GM21515 (cell line): ENCODE data around the gene BACH1.
A peak's percentile ranks its signal among the peaks of the same experiment; 100 is the strongest.
"Not testable (repeated sequence)": the region's sequence is repeated elsewhere in the genome, so short reads cannot be mapped to it uniquely, and the experiment has no call there.

Experiments
- ATAC-seq: cut with Tn5 transposase; IDR thresholded peaks from one replicate; pipeline ENCODE4 v1.9.1; 2021; ENCODE audit not compliant: unreplicated experiment

The BACH1 gene

DNA sequence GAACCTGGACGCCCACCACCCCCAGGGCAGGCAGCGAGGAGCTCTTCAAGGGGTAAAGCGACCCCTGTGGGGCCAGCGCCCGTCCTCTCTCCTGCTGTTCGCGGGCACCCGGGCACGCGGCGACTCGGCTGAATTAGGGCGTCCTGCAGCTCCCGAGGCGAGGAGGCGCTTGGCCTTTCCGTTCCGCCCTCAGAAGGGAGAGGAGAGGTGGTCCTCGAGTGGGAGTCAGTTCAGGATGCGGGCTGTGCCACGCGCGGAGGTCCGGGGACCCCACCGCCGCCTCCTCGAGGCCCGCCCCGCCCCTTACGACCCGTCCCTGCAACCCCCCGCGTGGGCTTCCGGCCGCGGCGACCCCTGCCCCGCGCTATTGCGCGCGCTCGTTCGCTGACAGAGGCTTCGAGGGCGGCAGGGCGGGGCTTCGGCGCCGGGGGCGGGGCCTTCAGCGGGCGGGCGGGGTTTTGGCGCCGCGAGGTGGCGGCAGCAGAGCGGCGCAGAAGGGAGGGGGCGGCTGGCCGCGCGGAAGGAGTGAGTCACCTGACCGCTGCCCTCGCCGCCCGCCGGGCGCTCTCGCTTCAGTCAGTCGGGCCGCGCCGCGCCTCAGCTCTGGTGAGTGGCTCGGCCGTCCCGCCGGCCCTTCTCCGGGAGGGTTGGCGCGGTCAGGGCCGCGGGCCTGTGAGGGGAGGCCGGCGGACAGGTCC lies at the start of gene BACH1:
TSS of gene BACH1 (plus strand) at position 575 of the 698 bp plus-strand sequence. CDS start 22,359 bp downstream, outside the sequence.
- ATAC-seq: peak; percentile 53

DNA sequence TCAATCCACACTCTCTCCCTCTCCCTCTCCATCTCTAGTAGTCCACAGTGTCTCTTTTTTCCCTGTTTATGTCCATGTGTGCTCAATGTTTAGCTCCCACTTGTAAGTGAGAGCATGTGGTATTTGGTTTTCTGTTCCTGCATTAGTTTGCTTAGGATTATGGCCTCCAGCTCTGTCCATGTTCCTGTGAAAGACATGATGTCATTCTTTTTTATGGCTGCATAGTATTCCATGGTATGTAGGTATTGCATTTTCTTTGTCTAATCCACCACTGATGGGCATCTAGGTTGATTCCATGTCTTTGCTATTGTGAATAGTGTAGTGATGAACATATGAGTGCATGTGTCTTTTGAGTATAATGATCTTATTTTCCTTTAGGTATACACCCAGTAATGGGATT lies 49.4 kb upstream of the BACH1 start:
- ATAC-seq: not testable (repeated sequence)

DNA sequence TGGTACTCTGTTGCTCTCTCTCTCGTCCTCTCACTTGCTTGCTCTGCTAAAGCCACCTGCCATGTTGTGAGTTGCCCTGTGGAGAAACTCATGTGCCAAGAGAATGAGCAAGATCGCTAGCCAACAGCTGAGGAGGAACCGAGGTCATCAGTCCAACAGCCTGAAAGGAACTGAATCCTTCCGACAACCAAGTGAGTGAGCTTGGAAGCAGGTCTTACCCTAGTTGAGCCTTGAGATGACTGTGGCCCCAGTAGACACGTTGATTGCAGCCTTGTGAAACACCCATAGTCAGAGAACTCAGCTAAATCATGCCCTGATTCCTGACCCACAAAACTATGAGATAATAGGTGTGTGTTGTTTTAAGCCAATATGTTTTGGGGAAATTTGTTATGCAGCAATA lies 48.1 kb upstream of the BACH1 start:
- no peak for ATAC-seq

DNA sequence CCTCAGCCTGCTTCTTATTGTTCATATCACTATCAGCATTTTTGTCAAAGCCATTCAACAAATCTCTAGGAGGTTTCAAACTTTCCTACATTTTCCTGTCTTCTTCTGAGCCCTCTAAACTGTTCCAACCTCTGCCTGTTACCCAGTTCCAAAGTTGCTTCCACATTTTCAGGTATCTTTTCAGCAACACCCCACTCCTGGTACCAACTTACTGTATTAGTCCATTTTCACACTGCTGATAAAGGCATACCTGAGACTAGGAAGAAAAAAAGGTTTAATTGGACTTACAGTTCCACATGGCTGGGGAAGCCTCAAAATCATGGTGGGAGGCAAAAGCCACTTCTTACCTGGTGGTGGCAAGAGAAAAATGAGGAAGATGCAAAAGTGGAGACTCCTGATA lies 44.9 kb upstream of the BACH1 start:
- ATAC-seq: not testable (repeated sequence)

DNA sequence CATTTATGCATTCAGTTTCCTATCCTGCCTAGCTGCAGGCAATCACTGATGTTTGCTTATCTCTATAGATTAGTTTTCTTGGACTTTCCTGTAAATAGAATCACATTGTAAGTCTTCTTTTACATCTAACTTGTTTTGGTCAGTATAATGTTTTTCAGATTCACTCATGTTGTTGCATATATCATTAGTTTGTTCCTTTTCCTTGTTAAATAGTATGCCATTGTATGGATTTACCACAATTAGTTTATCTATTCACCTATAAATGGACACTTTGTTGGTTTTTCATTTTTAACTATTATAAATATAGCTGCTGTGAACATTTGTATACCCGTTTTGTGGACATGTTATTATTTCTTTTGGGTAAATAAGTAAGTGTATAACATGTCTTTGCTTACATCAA lies 44.2 kb upstream of the BACH1 start:
- ATAC-seq: no peak

DNA sequence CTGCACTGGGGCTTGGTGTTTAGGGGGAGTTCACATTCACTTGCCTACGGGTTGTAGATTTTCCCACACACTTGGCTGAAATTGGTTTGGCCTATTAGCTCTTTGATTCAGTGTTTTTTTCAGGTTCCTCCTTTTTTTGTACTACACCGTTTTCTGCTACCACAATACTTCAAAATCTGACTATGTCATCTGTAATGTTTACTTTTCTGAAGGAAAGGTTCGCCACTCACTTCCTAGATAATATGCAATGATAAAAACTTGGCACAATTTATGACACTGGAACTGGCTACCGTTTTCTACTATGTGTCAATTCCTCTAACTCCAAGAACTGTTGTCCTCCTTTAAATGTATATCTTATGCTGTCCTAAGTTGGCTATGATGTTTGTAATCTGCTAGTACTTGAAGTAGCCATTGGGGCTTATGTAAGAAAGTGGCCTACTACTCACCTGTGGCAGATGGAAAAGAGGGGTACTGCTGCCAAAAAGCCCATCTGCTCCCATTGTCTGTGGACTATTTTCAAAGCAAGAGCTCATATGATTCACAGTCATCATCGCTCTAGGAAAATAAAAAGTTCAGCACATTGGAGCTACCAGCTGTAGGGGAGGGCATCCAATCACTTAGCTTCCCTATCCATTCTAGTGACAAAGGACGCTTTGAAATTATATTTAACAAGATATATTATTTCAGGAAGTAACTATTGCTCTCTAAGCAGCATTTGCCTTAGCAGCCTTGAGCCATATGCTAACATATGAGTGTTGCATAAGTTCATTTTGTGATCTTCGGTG lies 42.4 kb upstream of the BACH1 start:
- no peak for ATAC-seq

DNA sequence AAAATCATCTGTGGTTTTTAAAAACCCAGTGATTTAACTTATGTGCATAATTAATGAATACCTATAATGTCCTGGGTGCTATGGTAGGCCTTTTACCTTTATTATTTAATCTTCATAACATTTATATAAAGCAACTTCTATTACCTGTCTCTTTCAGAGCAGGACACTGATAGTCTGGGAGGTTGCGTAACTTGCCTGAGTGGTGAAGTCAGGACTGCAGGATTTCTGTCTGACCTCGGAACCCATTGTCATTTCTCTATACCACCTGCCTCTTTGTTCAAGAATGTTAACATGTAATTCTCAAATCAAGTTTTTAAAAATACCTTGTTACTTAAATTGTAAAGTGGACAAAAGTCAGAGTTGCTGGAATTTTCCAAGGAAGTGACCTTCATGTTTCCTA lies 41.0 kb upstream of the BACH1 start:
- ATAC-seq: no peak

DNA sequence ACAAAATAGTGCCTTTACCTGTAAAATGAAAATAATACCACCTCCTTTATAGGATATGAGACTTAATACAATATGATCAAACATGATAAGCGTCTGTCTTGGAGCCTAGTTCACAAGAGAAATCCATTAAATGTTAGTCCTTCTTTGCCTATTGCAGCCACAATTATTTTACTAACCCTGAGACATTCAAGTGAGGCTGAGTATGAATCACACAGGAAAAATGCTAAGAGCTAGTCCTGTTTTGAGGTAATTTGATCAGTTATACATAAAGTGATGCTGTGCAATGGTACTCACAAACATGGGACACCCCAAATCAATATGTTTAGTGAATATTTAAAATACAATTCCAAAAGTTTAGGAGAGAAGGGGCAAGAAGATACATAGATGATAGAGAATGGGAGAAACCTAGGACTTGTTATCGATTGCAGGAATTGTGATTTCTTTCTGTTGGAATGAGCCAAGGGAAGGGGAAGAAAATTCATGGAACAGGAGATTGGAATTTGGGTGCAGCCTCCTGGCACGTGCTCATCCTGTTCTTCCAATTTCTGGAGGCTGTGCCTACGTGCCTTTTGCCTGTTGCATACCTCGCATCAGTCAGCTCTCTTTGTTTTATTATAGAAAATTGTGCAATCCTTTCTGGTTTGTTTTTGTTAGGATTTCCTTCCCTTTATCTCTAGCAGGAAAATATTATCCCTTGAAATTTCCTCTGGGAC lies 39.9 kb upstream of the BACH1 start:
- ATAC-seq: no peak

DNA sequence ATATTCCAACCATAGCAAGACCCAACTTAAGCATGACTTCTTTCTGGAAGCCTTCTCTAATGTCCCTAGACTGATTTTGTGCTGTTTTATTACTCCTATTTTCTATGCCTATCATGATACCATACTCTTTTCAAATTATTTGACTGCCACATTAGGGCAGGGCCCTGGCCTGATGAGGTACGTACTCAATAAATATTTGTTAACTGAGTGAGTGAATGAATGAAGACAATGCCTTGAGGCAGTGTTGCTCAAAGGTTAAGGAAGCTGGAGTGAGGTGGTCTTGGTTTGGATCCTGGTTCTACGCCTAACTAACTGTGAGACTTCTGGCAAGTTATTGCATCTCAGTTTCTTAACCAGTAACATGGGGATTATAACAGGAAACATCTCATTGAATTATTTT lies 38.3 kb upstream of the BACH1 start:
- ATAC-seq: no peak

DNA sequence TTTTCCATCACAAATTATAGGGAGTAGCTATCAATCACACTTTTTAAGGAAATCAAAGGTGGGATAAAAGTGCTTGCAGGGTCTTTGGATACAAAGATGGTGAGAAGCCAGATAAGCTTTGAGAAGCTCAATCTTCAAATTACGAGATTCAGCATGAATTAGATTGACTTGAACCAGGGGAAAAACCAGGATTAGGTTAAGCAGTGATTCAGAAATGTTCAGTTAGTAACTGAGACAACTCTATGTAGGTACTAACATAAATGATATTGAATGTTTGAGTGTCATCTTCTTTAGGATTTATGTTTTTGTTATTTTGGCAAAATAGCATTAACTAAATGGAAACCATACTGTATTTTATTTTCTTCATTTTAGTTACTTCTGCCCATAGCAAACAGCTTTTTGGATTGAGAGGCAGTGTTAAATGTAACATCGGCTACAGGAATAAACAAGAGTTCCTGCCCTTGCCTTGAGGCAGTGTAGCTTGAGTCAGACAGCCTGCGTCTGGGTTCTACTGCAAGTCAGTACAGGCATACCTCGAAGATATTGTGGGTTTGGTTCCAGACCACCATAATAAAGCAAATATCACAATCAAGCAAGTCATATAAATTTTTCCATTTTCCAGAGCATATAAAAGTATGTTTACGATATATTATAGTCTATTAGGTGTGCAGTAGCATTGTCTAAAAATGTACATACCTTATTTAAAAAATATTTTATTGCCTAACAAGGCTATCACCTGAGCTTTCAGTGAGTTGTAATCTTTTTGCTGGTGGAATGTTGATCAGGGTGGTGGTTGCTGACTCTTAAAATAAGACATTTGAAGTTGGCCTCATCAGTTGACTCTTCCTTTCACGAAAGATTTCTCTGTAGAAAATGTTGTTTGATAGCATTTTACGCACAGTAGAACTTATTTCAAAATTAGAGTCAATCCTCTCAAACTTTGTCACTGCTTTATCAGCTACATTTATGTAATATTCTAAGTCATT lies 36.9 kb upstream of the BACH1 start:
- ATAC-seq: no peak

DNA sequence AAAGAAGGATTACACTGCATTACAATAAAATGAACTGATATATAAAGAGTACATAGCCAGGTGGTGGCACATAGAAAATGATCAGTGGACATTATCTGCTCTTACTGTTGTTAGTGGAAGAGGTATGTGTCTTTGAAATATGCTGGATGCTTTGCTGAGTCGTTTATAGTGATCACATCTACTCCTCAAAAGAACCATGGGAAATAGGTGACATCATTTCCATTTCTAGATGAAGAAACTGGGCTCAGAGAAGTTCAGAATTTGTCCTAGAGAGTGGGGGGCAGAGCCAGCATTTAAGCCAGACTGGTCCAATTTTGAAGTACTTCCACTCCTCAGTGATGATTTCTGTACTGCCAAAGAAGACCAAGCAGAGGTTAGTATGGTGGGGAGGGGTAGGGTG lies 34.0 kb upstream of the BACH1 start:
- no peak for ATAC-seq

DNA sequence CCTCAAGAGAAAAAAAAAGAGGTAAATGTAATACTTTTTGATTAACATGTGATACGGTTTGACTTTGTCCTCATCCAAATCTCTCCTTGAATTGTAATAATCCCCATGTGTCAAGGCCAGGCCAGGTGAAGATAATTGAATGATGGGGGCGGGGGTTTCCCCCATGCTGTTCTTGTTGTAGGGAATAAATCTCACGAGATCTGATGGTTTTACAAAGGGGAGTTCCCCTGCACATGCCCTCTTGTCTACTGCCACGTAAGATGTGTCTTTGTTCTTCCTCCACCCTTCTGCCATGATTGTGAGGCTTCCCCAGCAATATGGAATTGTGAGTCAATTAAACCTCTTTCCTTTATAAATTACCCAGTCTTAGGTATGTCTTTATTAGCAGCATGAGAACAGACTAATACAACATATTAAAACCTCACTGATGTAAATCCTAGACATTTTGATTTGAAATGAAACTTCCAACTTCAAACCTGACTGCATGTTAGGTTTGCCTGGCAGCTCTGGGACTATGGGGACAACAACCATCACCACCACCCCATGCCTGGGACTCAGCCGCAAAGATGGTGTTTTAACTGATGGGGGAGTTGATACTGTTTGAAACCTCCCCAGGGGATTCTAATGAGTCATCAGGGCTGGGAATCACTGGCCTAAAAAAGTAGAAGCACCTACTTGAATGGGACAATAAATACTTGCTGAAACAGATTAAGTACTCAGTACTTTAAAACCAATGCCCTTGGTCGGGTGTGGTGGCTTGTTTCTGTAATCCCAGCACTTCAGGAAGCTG lies 32.8 kb upstream of the BACH1 start:
- ATAC-seq: no peak

DNA sequence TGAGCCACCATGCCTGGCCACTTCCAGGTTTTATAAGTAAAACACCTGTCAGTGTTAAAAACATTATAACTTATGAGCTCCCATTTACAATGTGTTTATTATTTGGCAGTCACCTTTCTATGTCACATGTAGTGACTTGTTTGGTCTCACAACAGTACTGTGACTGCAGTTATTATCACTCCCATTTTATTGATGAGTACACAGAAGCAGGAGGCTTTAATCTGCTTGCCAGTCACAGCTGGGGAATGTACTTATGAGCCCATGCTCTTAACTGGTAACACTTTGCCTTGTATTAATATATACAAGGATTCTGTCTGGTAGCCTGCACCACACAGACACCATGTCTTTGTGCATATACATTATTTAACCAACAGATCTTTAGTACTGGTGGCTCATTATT lies 31.1 kb upstream of the BACH1 start:
- ATAC-seq: no peak

DNA sequence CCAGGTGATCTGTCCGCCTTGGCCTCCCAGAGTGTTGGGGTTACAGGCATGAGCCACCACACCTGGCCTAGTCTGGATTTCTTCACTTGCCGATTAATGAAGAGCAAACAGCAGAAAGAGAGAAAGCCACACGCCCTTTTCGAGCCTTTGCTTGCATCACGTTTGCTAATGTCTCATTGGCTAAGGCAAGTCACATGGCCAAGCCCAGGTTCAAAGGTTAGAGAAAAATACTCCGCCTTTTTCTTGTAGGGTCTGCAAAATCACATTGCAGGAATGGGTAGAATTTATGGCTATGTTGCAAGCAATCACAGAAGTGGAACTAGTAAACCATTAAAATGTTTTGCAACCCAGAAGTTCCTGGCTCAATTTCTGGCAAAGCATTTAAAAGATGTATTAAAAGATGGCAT lies 26.8 kb upstream of the BACH1 start:
- ATAC-seq: no peak

DNA sequence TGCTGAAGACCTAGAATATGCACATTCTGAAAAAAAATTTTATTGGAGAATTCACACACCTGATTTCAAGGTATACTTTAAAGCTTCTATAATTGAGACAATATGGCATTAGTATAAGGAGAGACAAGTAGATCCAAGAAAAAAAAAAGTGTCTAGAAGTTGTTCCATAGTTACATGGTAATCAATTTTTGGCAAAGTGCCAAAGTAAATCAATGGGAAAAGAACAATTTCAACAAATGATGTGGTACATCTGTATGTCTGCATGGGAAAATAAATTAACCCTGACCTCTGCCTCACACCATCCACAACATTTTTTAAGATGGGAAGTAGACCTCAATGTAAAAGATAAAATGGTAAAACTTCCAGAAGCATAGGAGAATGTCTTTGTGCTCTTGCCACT lies 21.3 kb upstream of the BACH1 start:
- no peak for ATAC-seq

DNA sequence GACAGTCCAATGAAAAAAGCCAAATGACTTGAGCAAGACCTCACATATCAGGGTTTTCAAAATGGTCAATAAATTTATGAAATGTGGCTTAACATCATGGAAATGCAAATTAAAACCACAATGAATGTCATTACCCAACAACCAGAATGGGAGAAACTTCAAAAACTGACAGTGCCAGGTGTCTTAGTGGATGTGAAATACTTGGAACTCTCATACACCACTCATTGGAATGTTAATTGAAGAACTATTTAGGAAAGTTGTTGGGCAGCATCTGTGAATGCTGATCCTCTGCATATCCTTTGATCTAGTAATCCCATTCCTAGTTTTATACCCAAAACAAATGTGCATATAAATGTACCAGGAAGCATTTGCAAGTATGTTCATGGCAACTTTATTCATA lies 19.2 kb upstream of the BACH1 start:
- ATAC-seq: no peak

DNA sequence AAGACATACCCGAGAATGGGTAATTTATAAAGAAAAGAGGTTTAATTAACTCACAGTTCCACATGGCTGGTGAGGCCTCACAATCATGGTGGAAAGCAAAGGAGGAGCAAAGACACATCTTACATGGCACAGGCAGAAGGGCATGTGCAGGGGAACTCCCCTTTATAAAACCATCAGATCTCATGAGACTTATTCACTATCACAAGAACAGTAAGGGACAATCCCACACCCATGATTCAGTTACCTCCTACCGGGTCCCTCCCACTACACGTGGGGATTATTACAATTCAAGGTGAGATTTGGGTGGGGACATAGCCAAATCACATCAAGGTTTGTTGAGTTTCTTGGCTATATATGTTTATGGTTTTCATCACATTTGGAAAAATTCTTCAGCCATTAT lies 16.9 kb upstream of the BACH1 start:
- ATAC-seq: not testable (repeated sequence)

DNA sequence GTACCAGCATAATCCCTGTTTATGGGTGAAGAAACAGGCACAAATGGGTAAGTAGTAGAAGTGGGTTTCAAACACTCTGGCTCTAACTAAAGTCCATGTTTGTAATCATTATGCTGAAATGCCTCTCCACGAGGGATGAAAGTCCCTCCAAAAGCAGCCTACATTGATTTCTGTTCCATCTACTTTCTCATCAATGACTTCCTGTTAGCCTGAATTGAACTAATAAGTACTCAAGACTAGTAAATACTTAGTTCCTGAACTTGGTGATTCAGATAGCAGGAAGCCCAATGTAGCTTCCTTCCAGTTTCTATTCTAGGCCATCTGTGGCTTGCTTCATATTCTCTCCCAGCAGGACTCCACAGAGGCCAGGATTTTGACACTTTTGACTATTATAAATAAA lies 11.3 kb upstream of the BACH1 start:
- no peak for ATAC-seq

DNA sequence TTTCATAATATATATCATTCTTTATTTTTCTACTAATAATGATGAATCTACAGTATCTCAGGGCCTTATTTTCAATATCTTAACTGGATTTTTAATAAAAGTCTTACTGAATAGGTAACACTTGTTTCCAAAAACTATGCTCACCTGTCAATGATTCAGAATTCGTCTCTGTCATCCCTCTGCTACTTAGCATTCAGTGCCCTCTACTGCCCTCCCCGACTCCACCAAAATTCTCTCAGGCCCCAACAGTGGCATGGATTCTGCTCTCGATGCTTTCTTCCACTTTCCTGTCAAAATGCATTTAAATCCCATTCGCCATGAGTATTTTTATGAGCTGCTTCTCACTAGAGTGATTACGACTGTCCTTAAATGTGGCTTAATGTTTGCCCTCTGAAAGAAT lies 10.5 kb upstream of the BACH1 start:
- ATAC-seq: no peak

DNA sequence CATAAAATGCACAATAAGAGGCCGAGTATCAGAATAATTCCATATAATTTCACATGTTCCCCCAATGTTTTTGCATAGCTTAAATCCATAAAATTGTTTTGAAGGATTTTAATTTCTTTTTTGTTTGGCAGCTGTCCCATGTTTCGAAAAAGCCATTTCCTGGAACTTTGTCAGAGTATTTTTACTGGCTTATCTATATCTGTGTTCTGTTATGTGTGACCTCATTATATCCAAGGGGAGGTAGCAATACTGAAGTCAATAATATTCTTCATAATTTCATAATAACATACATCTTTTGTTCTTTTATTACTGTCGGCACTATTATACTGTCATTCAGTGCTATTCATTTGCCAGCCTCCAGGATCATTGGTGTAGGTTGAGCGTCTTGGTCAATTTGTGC lies 9.4 kb upstream of the BACH1 start:
- no peak for ATAC-seq
